Thyroid gland (tissue), 4 donors: Measurements from ENCODE around the gene WDR45.

Experiments
- CTCF ChIP-seq, 6 experiments: fragments of 200-600 bp in 3 of 6; fragments of 450-650 bp in 3 of 6; sonication (generic) in 3 of 6; IDR thresholded peaks; one replicate each; pipeline ENCODE4 v1.5.1; 2016 to 2019; ENCODE audit warnings: antibody characterized with exemption in 6 of 6, mild to moderate bottlenecking in 2 of 6, inconsistent platforms in 1 of 6, moderate library complexity in 1 of 6
- POLR2A ChIP-seq, 2 donors: fragments of 450-650 bp; IDR thresholded peaks; one replicate each; pipeline ENCODE4 v1.6.1; 2017; ENCODE audit warnings: antibody characterized with exemption in 2 of 2, mild to moderate bottlenecking in 2 of 2, moderate library complexity in 1 of 2

GRCh38 chrX:49102190-49102589 is 22.5 kb upstream of the WDR45 start:
- TF ChIP-seq POLR2A (IDR thresholded peaks at IDR 0.05) (no peak), CTCF (IDR thresholded peaks at IDR 0.05) (no peak)
